HG02678 (cell line): ENCODE results near the gene CD19.
"Not testable (repeated sequence)": the region's sequence is repeated elsewhere in the genome, so short reads cannot be mapped to it uniquely, and the experiment has no call there.

Experiments used
- ATAC-seq: cut with Tn5 transposase; IDR thresholded peaks from one replicate; pipeline ENCODE4 v1.9.1; 2021; ENCODE audit warnings: mild to moderate bottlenecking, moderate library complexity; ENCODE audit not compliant: unreplicated experiment

CD19 gene

GRCh38 chr16:28931801-28932225 lies at the start of gene CD19:
Gene CD19, plus strand, starts transcription at chr16:28931971. Its CDS starts 30 bp downstream, at chr16:28932001.
- ATAC-seq, result no peak

- ATAC-seq, result no peak
These were observed 49.1 kb upstream of the CD19 start for GRCh38 chr16:28882551-28883160.

- no peak for ATAC-seq
These were observed 48.4 kb upstream of the CD19 start for GRCh38 chr16:28883221-28883996.

- ATAC-seq, result no peak
These were observed 47.7 kb upstream of the CD19 start for GRCh38 chr16:28884045-28884444.

- ATAC-seq, result no peak
These were observed 44.8 kb upstream of the CD19 start for GRCh38 chr16:28886945-28887344.

GRCh38 chr16:28890355-28890754 lies 41.4 kb upstream of the CD19 start:
- not testable (repeated sequence) for ATAC-seq

- no peak for ATAC-seq
These were observed 39.5 kb upstream of the CD19 start for GRCh38 chr16:28891964-28892890.

GRCh38 chr16:28893291-28893690 lies 38.5 kb upstream of the CD19 start:
- no peak for ATAC-seq

- no peak for ATAC-seq
These were observed 36.2 kb upstream of the CD19 start for GRCh38 chr16:28895609-28896008.

GRCh38 chr16:28897826-28898225 lies 33.9 kb upstream of the CD19 start:
- no peak for ATAC-seq

- no peak for ATAC-seq
These were observed 33.5 kb upstream of the CD19 start for GRCh38 chr16:28898266-28898665.

- ATAC-seq, result no peak
These were observed 32.8 kb upstream of the CD19 start for GRCh38 chr16:28898942-28899341.

- ATAC-seq, result no peak
These were observed 31.7 kb upstream of the CD19 start for GRCh38 chr16:28899882-28900590.

GRCh38 chr16:28900601-28901000 lies 31.2 kb upstream of the CD19 start:
- no peak for ATAC-seq

- no peak for ATAC-seq
These were observed 29.9 kb upstream of the CD19 start for GRCh38 chr16:28901862-28902261.

GRCh38 chr16:28902909-28903308 lies 28.9 kb upstream of the CD19 start:
- ATAC-seq, result no peak

GRCh38 chr16:28903344-28904042 lies 28.3 kb upstream of the CD19 start:
- ATAC-seq, result no peak

- no peak for ATAC-seq
These were observed 27.4 kb upstream of the CD19 start for GRCh38 chr16:28904363-28904762.

GRCh38 chr16:28904828-28905227 lies 26.9 kb upstream of the CD19 start:
- ATAC-seq, result no peak

- no peak for ATAC-seq
These were observed 26.5 kb upstream of the CD19 start for GRCh38 chr16:28905229-28905754.
